Endothelial cell of umbilical vein (primary cell): ENCODE data around the gene CNTRL. TPM values are rescaled to one million over a fixed set of nuclear protein-coding genes. Genes with fewer than 3 reads are reported as not detected.

Source experiments
- BruUV-seq: library from RNA; stranded (reverse); fragments of 400-500 nt; replicated peaks from 2 replicates; lab custom pipeline; 2021; lab: Mats Ljungman, UMichigan
- CTCF ChIA-PET: fragments of 300-600, 350-600 bp; sonication (Branson Sonifier 250); formaldehyde crosslinking; loops from one replicate; lab custom pipeline; 2021; ENCODE audit warnings: antibody characterized with exemption, inconsistent platforms; lab: Charles Lee
- POLR2A ChIA-PET: fragments of 300-600, 350-600 bp; sonication (Branson Sonifier 250); formaldehyde crosslinking; loops from one replicate; lab custom pipeline; 2021; ENCODE audit warnings: antibody characterized with exemption, inconsistent platforms; lab: Charles Lee
- DNase-seq: peaks from one replicate; pipeline ENCODE4 v3.0.0-alpha.2; 2011; ENCODE audit warnings: low read depth, low spot score
- FAIRE-seq: peaks from 2 replicates; lab custom pipeline; 2011; peaks lifted over from hg19 to GRCh38; lab: Jason Lieb, UNC
- H2AFZ ChIP-seq: 2 replicates; pipeline ENCODE4 v1.6.0; 2012; ENCODE audit warnings: low read depth, low read length, control low read depth, inconsistent platforms
- H3K27ac ChIP-seq: 2 replicates; pipeline ENCODE4 v1.5.1; 2011; ENCODE audit warnings: low read depth, mild to moderate bottlenecking, control low read depth, low read length, moderate library complexity; ENCODE audit not compliant: insufficient read depth
- H3K27me3 ChIP-seq, 2 experiments: 2 replicates each; pipeline versions ENCODE4 v1.6.0 to v1.6.1; 2011; ENCODE audit warnings: low read length in 2 of 2, mixed read lengths in 1 of 2; ENCODE audit not compliant: control insufficient read depth in 2 of 2, insufficient read depth in 2 of 2
- H3K36me3 ChIP-seq, 2 experiments: 2 replicates in 1 of 2; 3 replicates in 1 of 2; pipeline ENCODE4 v1.5.1; 2011; ENCODE audit warnings: low read length in 2 of 2, mild to moderate bottlenecking in 1 of 2, moderate library complexity in 1 of 2; ENCODE audit not compliant: control insufficient read depth in 2 of 2, insufficient read depth in 2 of 2; ENCODE audit errors: extremely low read depth in 1 of 2
- H3K4me1 ChIP-seq: 3 replicates; pipeline ENCODE4 v1.5.1; 2011; ENCODE audit warnings: mild to moderate bottlenecking, low read length; ENCODE audit not compliant: control insufficient read depth, insufficient read depth; ENCODE audit errors: extremely low read depth
- H3K4me2 ChIP-seq: 2 replicates; pipeline ENCODE4 v1.6.1; 2011; ENCODE audit warnings: low read length, control low read depth, mixed read lengths; ENCODE audit not compliant: insufficient read depth
- H3K4me3 ChIP-seq, 3 experiments: fragments of 200-600 bp in 1 of 3; sonication (generic), shearing (Covaris generic) in 1 of 3; replicated peaks in 1 of 3; 2 replicates each; pipeline ENCODE4 v1.5.1; 2011 to 2016; ENCODE audit warnings: control low read depth in 3 of 3, low read length in 3 of 3, mild to moderate bottlenecking in 2 of 3, inconsistent platforms in 1 of 3, low read depth in 1 of 3, moderate library complexity in 1 of 3; ENCODE audit not compliant: insufficient read depth in 1 of 3
- H3K79me2 ChIP-seq: 2 replicates; pipeline ENCODE4 v1.6.0; 2012; ENCODE audit warnings: low read length, inconsistent platforms; ENCODE audit not compliant: control insufficient read depth, insufficient read depth
- H3K9ac ChIP-seq: replicated peaks from 2 replicates; pipeline ENCODE3; 2011; ENCODE audit warnings: low read length, control low read depth; ENCODE audit not compliant: insufficient read depth; ENCODE audit errors: extremely low read depth
- H3K9me1 ChIP-seq: replicated peaks from 3 replicates; pipeline ENCODE4 v1.6.0; 2011; ENCODE audit warnings: mild to moderate bottlenecking, low read length; ENCODE audit not compliant: control insufficient read depth, insufficient read depth; ENCODE audit errors: extremely low read depth
- H3K9me3 ChIP-seq: replicated peaks from 2 replicates; pipeline ENCODE4 v1.5.1; 2012; ENCODE audit warnings: low read length, inconsistent platforms; ENCODE audit not compliant: control insufficient read depth, insufficient read depth
- H4K20me1 ChIP-seq: replicated peaks from 2 replicates; pipeline ENCODE3; 2011; ENCODE audit warnings: mild to moderate bottlenecking, low read length; ENCODE audit not compliant: control insufficient read depth, insufficient read depth; ENCODE audit errors: extremely low read depth
- CTCF ChIP-seq, 2 donors: IDR thresholded peaks; 1 replicate in 1 of 2; 2 replicates in 1 of 2; pipeline ENCODE4 v1.5.1; 2011; ENCODE audit warnings: low read length in 2 of 2, mild to moderate bottlenecking in 2 of 2, moderate library complexity in 2 of 2, control low read depth in 1 of 2, inconsistent platforms in 1 of 2, low read depth in 1 of 2; ENCODE audit not compliant: insufficient read depth in 1 of 2; ENCODE audit errors: extremely low read depth in 1 of 2
- EZH2 ChIP-seq: IDR thresholded peaks from 2 replicates; pipeline ENCODE4 v1.6.1; 2012; ENCODE audit warnings: borderline replicate concordance, low read depth, mild to moderate bottlenecking, moderate library complexity, low read length, inconsistent platforms; ENCODE audit not compliant: severe bottlenecking
- FOS ChIP-seq: IDR thresholded peaks from 2 replicates; pipeline ENCODE4 v1.6.1; 2011; ENCODE audit warnings: mild to moderate bottlenecking, low read length, moderate library complexity, borderline replicate concordance; ENCODE audit not compliant: insufficient read depth
- JUN ChIP-seq: IDR thresholded peaks from 2 replicates; pipeline ENCODE4 v1.6.1; 2011; ENCODE audit warnings: borderline replicate concordance, low read depth; ENCODE audit not compliant: insufficient read length, insufficient read depth
- POLR2A ChIP-seq: IDR thresholded peaks from 2 replicates; pipeline ENCODE4 v1.6.1; 2012; ENCODE audit warnings: low read depth, mild to moderate bottlenecking, control low read depth, low read length
- POLR2AphosphoS5 ChIP-seq: IDR thresholded peaks from 2 replicates; pipeline ENCODE4 v1.6.1; 2012; ENCODE audit warnings: low read depth, mild to moderate bottlenecking, control low read depth, low read length, moderate library complexity; ENCODE audit not compliant: insufficient read depth
- dilution Hi-C: fragments of 300-500 bp; cut with MboI; formaldehyde crosslinking; loops from one replicate; pipeline ENCODE4 v1.15.0; 2019; ENCODE audit warnings: low sequenced_read_pairs; ENCODE audit not compliant: extremely low pct_ligation_motif_present
- intact Hi-C: fragments of 100-400 bp; cut with micrococcal nuclease; formaldehyde crosslinking; loops from one replicate; pipeline ENCODE4 v1.10.0; 2022
- polyA plus RNA-seq, 4 experiments: library from polyadenylated mRNA; depleted of rRNA in 3 of 4; stranded (reverse) in 3 of 4; unstranded in 1 of 4; fragments of >200 nt; gene quantifications; 2 replicates each; pipeline versions ENCODE4 v1.2.1 to v1.2.3, GENCODE V29; 2011 to 2012; ENCODE audit warnings: missing spikeins in 1 of 4
- total RNA-seq: library from RNA; stranded (reverse); gene quantifications from 2 replicates; pipeline ENCODE4 v1.2.3, GENCODE V29; 2021

CNTRL gene
- total and polyA plus RNA-seq, 2 donors (not counting 3 experiments of a cell fraction or from before 2014, with no cell fraction given), result 6.1 to 21.8 TPM

DNA sequence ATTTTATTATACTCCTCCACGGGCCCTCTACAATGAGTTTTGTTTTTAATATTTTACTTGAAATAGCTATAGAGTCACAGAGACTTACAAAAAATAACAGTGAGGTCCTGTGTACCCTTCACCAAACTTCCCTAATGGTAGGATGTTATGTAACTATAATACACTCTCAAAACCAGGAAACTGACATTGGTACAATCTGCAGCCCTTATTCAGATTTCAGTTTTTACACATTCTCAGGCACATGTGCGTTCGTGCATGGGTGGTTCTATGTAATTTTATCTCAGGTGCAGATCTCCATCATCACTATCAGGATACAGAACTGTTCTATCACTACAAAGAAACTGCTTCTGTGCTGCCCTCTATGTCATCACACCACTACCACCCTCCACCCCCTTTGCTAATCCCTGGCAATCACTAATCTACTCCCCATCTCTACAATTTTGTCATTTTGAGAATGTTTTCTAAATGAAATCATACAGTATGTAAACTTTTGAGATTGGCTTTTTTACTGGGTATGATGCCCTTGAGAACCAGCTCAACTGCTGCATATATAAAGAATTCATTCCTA lies 110.5 kb downstream of the CNTRL start:
- Histone ChIP-seq H4K20me1 (peaks cover 6% of the 10 kb centered on the region), H3K79me2 (peaks cover 70% of the 10 kb centered on the region), H3K27ac (no peak overlapping the region), H3K9me1 (no peaks in the 10 kb centered on the region), H3K9ac (no peak overlapping the region), H3K27me3 (no peaks in the 10 kb centered on the region), H2AFZ (no peak overlapping the region), H3K36me3 (peaks cover 2 to 18% of the 10 kb centered on the region in 2 experiments), H3K9me3 (no peaks in the 10 kb centered on the region), H3K4me2 (no peak overlapping the region), H3K4me1 (no peaks in the 10 kb centered on the region), H3K4me3 (no peak overlapping the region)
- dilution Hi-C loops, result no loop called here
- TF ChIP-seq POLR2A, result no peak
- no TSS peak for BruUV-seq
- no peak for DNase-seq
- ChIA-PET CTCF (interaction anchor here (1.2 to 1.9 kb wide), 5 partner anchors 12 to 19 kb away, joined by 4 to 8 read pairs (median 5); no protein-coding TSS in a partner anchor), POLR2A (no interaction called here)
- no peak for FAIRE-seq
- intact Hi-C loops, result no loop called here

- H3K4me2 ChIP-seq, result no peak overlapping the region
- dilution Hi-C loops (no loop called here), intact Hi-C loops (loop anchor here (2.0 kb wide), 1 partner anchor 15 kb away; the partner anchor contains the start of gene RAB14)
- DNase-seq, result no peak
- H3K36me3 ChIP-seq, result peaks cover 2 to 17% of the 10 kb centered on the region in 2 experiments
- CTCF ChIA-PET, result interaction anchor here (1.2 to 1.9 kb wide), 5 partner anchors 13 to 20 kb away, joined by 4 to 8 read pairs (median 5); no protein-coding TSS in a partner anchor
- H3K4me1 ChIP-seq, result no peaks in the 10 kb centered on the region
- peaks cover 74% of the 10 kb centered on the region for H3K79me2 ChIP-seq
- no peak overlapping the region for H3K9ac ChIP-seq
- TF ChIP-seq CTCF (IDR thresholded peaks at IDR 0.05; ENCODE audit: extremely low read depth in 1 of 2, insufficient read depth in 1 of 2, low read depth in 1 of 2, low read length in 2 of 2), result no peak
- TF ChIP-seq JUN, result no peak
- no peak for TF ChIP-seq POLR2AphosphoS5
- no peak for TF ChIP-seq EZH2
- TF ChIP-seq FOS, result no peak
- no peak for TF ChIP-seq POLR2A
- no peaks in the 10 kb centered on the region for H3K9me3 ChIP-seq
- BruUV-seq, result no TSS peak
- H3K27ac ChIP-seq, result no peak overlapping the region
- POLR2A ChIA-PET, result no interaction called here
- H3K27me3 ChIP-seq, result no peaks in the 10 kb centered on the region
- no peak for FAIRE-seq
- H3K4me3 ChIP-seq, result no peak overlapping the region
- H4K20me1 ChIP-seq, result peaks cover 10% of the 10 kb centered on the region
- H3K9me1 ChIP-seq, result peaks cover under 1% of the 10 kb centered on the region
- no peak overlapping the region for H2AFZ ChIP-seq
Observed at GRCh38 chr9:121185774-121186403, 111.1 kb downstream of the CNTRL start.
